Measurements from ENCODE around the gene ZSCAN22.
A peak's percentile ranks its signal among the peaks of the same experiment; 100 is the strongest.
"Not testable (repeated sequence)": the region's sequence is repeated elsewhere in the genome, so short reads cannot be mapped to it uniquely, and the experiment has no call there.

ZSCAN22 gene

DNA sequence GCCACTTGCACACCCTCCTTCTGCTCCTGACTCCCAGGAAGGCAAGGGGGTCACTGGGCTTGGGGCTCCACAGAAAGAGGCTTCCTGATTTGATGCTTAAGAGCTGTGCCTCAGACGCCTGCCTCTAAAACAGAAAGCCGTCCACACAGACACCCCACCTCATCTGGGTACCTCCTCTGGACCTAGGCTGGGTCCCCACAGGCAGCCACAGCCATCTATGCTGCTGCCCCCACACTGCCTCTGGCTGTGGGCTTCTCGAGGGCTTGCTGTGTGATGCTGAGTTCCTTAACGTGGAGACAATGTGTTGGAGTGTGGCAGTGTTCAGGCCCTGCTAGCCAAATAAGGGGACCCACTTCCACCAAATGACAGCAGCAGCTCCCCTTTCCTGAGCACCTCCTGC, 8.5 kb upstream of the ZSCAN22 start:
- no peak for DNase-seq

DNA sequence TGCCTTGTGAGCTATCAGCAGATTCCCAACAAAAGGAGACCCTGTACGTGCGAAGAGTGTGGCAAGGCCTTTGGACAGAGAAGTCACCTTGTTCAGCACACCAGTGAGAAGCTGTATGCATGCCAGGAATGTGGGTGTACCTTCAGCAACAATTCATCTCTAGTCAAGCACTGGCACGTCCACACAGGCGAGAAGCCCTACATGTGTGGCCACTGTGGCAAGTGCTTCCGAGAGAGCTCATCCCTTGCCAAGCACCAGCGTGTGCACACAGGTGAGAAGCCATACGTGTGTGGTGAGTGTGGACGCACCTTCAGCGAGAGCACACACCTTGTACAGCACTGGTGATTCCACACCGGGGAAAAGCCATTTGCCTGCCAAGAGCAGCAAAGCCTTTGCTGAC, 7.6 kb upstream of the ZSCAN22 start:
- no peak for DNase-seq

DNA sequence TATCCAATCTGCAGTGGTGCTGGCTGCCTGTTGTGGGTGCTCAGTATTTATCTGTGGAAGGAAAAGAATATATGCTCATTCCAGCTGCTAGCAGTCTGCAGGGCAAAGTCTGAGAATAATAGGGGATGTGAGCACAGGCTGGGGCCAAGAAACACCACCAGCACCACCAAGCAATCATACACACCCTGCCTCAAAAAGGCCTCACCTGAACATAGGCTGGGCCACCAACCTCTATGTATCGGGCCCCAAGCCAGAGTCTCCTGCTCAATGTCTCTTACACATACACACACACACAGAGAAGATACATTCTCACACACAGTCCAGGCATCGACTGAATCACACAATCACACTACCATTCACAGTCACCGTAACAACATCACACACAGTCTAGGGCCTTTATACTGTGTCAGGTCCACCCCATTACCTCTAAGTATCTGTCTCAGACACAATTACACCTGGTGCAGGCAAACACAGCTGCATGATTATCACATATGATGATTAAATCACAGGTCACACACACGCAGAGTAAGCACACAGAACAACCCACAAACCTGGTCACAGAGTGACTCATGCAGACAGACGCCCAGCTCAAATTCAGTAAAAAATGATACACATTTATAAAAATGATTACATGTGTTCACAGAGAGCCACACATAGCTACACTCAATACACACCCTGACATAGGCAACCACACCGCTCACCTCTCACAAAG, 1.3 kb upstream of the ZSCAN22 start:
- no peak for DNase-seq

DNA sequence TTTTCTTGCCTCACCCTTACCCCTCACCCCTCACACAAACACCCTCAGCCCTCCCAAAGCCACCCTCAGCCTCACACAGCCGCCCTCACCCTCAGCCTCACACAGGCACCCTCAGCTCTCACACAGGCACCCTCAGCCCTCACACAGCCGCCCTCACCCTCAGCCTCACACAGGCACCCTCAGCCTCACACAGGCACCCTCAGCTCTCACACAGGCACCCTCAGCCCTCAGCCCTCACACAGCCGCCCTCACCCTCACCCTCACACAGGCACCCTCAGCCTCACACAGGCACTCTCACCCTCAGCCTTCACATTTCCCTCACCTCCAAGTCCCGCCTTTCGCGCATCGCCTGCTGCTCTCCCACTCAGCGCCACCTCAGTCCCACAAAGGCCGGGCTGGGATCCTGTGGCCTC, 287 bp upstream of the ZSCAN22 start:
- no peak for DNase-seq

DNA sequence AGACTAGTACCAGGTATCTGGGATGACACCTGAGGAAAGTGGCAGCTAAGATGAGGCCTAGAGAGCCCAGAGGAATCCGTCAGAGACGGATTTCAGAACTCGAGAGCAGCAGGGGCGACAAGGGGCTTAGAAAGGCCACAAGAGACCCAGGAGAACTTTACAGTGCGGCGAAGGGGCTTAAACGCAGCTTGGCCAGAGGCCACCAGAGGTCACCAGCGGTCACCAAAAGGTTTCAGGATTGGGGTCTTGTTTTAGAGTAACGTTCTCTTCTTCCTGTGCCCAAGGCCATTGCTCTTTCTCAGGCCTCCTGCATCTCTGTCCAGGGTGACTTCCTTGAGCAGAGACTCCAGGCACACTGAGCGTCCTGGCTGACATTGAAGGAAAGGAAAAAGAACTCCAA, 2.2 kb downstream of the ZSCAN22 start:
- no peak for DNase-seq

DNA sequence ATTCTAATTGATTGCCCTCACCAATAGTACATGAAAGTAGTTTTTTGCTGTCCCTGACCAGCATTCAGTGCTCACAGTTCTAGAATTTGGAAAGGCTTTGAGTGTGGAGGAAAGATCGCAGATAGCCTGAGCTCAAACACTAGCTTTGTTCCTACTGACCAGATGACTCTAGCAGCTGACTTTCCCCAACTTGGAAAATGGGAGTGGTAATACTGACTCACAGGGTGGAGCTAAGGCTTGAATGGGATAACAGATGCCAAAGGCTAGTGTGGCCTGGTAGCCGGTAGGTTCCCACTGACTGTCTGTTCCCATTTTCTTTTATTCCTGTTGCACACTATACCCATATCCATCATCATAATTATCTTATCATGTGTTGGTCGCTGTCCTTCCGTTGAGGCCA, 3.7 kb downstream of the ZSCAN22 start:
- DNase-seq = no peak

DNA sequence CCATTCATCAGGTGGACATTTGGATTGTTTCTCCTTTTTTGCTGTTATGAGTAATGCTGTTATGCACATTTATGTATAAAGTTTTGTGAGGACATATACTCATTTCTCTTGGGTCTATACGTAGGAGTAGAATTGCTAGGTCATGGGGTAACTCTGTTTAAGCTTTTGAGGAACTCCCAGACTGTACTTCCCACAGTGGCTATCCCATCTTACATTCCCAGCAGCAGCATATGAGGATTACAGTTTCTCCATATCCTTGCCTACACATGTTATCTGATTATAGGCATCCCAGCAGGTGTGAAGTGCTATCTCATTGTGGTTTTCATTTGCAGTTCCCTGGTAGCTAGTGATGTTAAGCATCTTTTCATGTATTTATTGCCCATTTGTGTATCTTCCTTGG, 5.9 kb downstream of the ZSCAN22 start:
- DNase-seq = no peak

DNA sequence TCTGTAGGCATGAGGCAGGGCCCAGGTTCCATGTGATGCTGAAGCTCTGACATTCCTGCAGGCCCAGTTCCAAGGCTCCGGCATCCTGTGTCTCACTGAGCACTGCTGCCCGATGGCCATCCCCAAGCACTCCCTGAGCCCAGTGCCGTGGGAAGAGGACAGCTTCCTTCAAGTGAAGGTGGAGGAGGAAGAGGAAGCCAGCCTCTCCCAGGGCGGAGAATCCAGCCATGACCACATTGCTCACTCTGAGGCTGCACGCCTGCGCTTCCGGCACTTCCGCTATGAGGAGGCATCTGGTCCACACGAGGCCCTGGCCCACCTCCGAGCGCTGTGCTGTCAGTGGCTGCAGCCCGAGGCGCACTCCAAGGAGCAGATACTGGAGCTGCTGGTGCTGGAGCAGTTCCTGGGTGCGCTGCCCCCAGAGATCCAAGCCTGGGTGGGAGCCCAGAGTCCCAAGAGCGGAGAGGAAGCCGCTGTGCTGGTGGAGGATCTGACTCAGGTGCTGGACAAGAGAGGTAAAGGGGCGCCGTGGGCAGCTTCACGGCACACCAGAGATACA, 8.0 kb downstream of the ZSCAN22 start:
- no peak for DNase-seq

DNA sequence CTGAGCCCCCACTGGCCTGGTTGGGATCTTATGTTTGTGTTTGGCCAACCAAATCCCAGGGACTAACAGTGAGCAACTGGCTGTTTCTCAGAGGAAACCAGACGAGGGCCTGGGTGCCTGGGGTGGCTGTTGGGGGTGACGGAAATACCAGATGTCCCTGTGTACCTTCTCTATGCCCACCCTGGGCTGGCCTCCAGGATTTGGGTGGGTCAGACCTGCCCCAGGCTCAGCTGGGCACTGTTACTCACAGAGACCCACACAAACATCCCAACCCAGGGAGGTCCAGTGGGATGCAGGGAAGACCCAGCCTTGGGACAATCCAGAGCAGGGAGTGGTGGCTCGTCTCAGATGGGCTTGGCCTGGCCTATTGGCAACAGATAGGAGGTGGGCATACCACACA, 8.8 kb downstream of the ZSCAN22 start:
- DNase-seq = no peak

DNA sequence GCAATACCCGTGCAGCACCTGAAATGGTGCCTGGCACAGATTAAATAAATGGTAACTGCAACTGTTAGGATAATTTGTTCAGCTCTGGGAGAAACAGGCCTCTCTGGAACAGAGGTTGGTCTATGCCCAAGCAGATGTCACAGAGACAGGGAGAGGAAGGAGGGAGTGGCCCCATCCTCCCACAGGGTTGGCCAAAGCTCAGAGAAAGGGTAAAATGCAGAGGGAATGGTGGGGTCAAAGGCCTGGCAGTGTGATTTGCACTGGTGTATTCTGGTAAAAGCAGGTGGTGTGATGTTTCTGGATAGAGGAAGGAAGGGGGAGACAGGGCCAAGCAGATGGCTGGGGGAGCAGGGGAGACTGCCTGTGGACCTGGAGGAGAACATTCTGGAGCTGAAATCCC, 9.4 kb downstream of the ZSCAN22 start:
- no peak for DNase-seq

DNA sequence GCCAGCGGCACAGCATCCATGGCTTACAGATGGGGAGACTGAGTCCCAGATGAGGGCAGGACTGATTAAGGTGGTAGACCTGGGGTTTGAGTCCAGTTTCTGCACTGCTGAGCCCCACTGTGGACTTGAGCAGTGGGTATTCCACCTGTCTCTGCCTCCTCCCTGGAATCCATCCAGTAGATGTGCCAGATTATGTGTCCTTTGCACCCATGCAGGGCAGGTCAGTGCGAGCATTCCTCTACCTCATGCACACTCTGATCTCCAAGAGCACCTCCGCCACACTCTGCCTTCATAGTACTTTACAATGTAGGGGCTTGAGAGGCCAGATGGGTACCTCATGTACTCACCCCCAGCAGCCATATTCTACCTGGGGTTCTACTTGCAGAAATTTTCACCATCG, 10.0 kb downstream of the ZSCAN22 start:
- no peak for DNase-seq

DNA sequence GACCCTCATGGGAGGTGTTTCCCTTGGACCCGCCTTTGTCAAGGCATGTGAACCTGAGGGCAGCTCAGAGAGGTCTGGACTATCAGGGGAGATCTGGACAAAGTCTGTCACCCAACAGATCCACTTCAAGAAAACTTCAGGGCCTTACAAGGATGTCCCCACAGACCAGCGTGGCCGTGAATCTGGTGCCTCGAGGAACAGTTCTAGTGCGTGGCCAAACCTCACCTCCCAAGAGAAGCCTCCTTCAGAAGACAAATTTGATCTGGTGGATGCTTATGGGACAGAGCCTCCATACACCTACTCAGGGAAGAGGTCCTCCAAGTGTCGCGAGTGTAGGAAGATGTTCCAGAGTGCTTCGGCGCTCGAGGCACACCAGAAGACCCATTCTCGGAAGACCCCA, 11.5 kb downstream of the ZSCAN22 start:
- no peak for DNase-seq

DNA sequence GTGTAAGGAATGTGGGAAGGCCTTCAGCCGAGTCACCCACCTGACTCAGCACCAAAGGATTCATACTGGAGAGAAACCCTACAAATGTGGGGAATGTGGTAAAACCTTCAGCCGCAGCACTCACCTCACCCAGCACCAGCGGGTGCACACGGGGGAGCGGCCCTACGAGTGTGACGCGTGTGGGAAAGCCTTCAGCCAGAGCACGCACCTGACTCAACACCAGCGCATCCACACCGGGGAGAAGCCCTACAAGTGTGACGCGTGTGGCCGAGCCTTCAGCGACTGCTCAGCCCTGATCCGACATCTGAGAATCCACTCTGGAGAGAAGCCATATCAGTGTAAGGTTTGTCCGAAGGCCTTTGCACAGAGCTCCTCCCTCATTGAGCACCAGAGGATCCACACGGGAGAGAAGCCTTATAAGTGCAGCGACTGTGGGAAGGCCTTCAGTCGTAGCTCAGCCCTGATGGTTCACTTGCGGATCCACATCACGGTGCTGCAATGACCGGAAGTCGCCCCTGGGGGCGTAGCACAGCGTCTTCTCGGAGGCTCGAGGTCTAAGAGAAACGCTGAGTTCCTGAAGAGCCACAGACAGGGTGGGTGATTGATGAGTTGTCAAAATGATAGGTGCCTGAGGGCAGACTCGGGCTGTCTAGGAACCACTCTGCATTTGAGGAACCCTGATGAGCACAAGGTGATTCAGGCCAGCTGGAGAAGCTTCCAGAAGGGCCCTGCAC, 12.2 kb downstream of the ZSCAN22 start:
- DNase-seq = no peak

DNA sequence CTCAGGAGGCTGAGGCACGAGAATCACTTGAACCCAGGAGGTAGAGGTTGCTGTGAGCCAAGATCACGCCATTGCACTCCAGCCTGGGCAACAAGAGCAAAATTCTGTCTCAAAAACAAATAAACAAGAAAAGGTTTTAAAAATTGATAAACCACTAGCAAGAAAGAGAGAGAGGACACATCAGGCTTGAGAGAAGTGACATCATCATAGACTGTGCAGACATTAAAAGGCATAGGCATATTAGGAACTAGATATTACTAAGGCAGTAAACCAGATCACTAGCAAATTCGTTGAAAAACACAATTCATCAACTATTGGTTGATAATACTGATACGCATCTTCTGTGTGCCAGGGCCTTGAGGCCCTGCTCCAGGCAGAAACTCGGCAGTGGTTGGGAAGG, 18.8 kb downstream of the ZSCAN22 start:
- DNase-seq = no peak

DNA sequence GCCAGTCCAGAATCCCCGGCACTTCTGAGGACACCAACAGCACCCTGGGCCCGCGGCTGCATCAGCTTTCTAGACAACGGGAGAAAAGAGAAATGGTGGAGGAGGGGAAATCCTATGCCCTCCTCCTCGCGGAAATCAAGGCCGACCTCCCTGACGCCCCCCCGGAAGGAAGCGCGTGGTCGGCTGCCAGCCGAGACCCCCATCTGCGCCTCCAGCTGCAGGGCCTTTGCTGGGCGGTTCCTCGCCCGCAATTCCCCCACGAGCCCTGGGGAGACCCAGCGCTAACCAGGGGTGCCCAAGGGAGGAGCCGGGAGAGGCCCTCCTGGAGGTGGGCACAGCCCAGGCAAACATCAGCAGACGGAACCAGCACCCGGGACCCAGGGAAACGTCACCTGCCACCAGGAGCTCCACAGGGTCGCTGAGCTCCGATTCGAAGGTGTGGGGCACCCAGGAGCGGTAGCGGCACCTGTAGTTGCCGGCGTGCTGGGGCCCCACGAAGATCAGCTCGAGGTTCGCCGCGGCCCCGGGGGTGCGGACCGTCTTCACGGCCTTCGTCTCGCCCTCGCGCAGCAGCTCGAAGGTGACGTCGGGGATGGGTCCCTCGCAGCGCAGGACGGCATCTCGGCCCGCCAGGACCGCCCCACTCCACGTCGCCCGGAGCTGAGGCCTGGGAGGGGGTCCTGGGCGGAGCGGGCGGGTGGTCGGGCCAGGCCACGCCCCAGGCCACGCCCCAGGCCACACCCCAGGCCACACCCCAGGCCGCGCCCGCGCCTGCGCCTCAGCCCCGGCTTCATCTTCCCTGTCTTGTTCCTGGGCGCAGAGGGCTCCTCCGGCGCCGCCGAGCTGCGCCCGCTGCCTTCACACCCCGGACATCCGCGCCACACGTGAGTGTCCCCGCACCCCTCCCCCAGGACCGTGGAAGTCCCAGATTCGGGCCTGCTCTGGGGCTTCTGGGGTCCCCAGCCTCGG, 20.5 kb downstream of the ZSCAN22 start:
- peak; percentile 74 for DNase-seq

DNA sequence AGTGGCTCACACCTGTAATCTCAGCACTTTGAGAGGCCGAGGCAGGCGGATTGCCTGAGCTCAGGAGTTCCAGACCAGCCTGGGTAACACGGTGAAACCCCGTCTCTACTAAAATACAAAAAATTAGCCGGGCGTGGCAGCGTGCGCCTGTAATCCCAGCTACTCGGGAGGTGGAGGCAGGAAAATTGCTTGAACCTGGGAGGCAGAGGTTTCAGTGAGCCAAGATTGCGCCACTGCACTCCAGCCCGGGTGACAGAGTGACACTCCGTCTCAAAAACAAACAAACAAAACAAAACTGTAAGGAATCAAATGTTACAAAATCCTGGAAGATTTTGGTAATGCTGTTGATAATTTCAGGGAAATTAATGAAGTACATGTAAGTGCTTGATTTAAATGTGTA, 21.3 kb downstream of the ZSCAN22 start:
- DNase-seq = not testable (repeated sequence)

DNA sequence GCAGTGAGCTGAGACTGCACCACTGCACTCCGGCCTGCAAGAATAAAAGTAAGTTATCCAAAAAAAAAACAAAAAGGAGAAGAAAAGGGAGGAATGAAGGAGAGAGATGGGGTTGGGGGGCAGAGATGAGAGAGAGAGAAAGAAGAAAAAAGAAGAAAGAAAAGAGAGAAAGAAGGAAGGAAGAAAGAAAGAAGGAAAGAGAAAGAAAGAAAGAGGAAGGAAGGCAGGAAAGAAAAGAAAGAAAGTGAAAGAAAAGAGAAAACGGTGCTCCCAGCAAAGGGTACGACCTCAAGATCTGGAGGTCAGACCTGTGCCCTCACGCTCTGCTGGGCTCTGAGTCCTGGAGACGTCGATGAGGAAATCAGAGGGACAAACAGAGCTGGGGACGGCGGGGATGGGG, 22.8 kb downstream of the ZSCAN22 start:
- DNase-seq = no peak

DNA sequence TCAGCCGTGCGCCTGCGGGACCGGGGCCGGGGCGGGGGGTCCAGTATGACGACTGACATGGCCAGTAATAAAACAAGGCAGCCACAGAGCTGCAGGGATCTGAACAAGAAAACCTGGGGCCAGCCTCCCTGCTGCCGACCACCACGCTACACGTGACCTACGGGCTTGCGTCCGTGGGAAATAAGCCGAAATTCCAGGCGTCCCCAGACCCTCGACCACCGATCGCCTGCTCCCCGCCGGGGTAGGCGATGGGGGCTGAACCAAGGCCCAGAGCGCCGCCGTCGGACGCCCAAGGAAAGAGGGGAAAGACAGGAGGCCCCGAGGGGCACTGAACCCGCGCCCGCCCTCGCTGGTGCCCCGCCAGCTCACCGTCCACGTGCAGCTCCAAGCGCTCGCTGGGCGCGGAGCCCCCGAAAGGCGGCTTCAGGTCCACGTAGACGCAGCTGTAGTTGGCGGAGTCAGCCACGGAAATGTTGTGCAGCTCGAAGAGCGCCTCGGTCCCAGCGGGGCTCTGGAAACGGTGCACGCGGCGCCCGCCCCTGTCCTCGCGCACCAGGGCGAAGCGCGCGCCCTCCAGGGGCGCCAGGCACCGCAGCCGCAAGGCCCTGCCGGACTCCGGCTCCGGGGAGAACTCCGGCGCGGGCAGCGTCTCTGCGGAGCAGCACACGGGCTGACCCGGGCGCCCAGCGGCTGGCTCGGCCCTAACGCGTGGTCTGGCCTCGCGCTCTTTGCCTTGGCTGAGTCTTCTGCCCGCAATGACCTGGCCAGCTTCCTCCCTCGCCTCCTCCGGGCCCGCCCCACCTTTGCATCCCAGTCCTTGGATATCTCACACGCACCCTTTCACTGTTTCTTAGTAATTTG, 23.4 kb downstream of the ZSCAN22 start:
- DNase-seq = no peak

DNA sequence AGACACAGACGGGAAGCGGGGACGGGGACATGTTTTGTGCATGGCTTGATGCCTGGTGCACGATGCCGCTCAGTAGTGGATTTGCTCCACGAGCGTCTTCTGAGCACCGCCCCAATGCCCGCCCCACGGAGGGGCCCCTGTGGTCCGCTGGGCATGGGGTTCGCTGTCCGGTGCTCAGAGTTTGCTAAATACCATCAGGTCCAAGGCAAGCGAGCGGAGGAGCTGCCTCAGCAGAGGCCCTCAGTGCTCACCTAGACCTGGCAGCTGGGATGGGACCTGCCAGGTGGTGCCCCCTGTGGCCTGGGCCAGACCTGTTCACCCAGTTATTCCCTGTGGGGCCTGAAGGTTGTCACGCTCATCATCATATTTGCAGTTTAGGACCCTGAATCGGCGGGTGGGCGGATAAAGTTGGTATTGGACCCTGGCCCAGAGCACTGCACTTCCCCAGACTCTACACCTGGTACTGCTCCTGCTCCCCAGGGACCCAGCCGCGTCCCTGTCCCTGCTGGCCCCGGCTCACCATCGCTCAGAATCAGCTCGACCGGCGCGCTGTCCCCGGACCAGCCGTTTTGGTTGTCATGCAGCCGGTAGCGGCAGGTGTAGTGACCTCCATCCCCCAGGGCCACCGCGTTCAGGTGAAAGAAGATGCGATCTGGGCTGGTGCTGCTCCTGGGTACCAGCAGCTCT, 24.2 kb downstream of the ZSCAN22 start:
- DNase-seq = no peak

DNA sequence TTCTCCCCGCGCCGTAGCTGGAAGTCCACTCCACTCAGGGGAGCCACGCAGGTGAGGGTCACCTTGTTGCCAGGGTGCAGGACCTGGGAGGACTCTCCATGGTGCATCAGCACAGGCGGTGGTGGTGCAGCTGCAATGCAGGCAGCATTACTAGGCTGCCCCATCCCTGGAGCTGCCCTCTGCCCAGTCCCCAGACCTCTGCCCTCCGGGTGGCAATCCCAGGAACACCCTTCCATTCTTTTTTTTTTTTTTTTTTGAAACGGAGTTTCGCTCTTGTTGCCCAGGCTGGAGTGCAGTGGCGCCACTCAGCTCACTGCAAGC, 24.7 kb downstream of the ZSCAN22 start:
- DNase-seq = no peak

DNA sequence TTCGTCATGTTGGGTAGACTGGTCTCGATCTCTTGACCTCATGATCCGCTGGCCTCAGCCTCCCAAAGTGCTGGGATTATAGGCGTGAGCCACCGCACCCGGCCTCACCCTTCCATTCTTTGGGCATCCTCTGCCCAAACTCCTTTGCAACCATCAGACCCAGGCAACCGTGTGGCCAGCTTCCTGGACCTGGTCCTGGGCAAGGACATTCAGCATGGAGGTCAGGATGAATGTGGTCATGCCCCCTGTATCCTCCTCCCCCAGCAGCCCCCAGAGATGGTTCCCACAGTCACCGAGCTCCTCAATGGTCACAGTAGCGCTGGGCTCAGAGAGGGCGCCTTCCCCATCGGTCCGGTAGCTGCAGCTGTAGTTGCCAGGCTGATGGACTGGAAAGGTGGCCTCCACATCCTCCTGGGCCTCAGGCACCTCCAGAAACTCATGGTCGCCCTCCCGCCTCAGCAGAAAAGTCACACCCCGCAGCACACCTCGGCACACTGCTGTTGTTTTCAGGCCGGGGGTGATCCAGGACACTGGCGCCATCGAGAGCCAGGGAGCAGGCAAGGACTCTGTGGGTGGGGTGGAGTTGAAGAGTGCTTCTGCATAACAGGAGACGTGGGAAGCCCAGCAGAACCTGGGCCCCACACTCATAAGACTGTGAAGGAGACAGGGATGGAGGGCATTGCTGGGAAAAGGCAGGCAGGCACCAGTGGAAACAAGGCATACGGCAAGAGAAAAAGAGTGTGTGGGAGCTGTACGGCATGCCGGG, 25.4 kb downstream of the ZSCAN22 start:
- no peak for DNase-seq

Data from effector CD8-positive, alpha-beta T cell (primary cell).